ENCODE results near the gene MEGF11.

MEGF11 gene

GRCh38 chr15:66068801-66069200 is 184.7 kb downstream of the MEGF11 start:
- no peak for TF ChIP-seq CTCF (IDR thresholded peaks at IDR 0.05; ENCODE audit: insufficient read depth, missing control alignments)
- no peak for FAIRE-seq
- DNase-seq (ENCODE audit: insufficient read length, low spot score) = no peak

GRCh38 chr15:66067687-66068086 is 185.9 kb downstream of the MEGF11 start:
- DNase-seq (ENCODE audit: insufficient read length, low spot score) = no peak
- no peak for TF ChIP-seq CTCF (IDR thresholded peaks at IDR 0.05; ENCODE audit: insufficient read depth, missing control alignments)
- FAIRE-seq = no peak

- FAIRE-seq = no peak
- DNase-seq (ENCODE audit: insufficient read length, low spot score) = no peak
- TF ChIP-seq CTCF (IDR thresholded peaks at IDR 0.05; ENCODE audit: insufficient read depth, missing control alignments) = no peak
These were observed 187.1 kb downstream of the MEGF11 start for GRCh38 chr15:66066481-66066880.

GRCh38 chr15:66066005-66066404 is 187.5 kb downstream of the MEGF11 start:
- FAIRE-seq = no peak
- TF ChIP-seq CTCF (IDR thresholded peaks at IDR 0.05; ENCODE audit: insufficient read depth, missing control alignments) = no peak
- DNase-seq (ENCODE audit: insufficient read length, low spot score) = no peak

- DNase-seq (ENCODE audit: insufficient read length, low spot score) (no peak), FAIRE-seq (no peak)
These were observed 188.2 kb downstream of the MEGF11 start for GRCh38 chr15:66065325-66065724.

GRCh38 chr15:66063147-66063546 is 190.4 kb downstream of the MEGF11 start:
- FAIRE-seq (no peak), DNase-seq (ENCODE audit: insufficient read length, low spot score) (no peak)
- no peak for TF ChIP-seq CTCF (IDR thresholded peaks at IDR 0.05; ENCODE audit: insufficient read depth, missing control alignments)

More at GRCh38 chr15:66065325-66065724, 188.2 kb downstream of the MEGF11 start:
- TF ChIP-seq CTCF (IDR thresholded peaks at IDR 0.05; ENCODE audit: insufficient read depth, missing control alignments) = no peak

- TF ChIP-seq CTCF (IDR thresholded peaks at IDR 0.05; ENCODE audit: insufficient read depth, missing control alignments) = no peak
- no peak for DNase-seq (ENCODE audit: insufficient read length, low spot score)
- FAIRE-seq = no peak
These were observed 196.5 kb downstream of the MEGF11 start for GRCh38 chr15:66057089-66057488.

Measured in D721Med (cell line).